AG08396 (cell line): ENCODE data around the gene PNLIPRP2.

ENCODE experiments used
- DNase-seq: peaks from one replicate; pipeline ENCODE4 v3.0.0; 2012; ENCODE audit warnings: low spot score, mixed read lengths

Gene PNLIPRP2

DNA sequence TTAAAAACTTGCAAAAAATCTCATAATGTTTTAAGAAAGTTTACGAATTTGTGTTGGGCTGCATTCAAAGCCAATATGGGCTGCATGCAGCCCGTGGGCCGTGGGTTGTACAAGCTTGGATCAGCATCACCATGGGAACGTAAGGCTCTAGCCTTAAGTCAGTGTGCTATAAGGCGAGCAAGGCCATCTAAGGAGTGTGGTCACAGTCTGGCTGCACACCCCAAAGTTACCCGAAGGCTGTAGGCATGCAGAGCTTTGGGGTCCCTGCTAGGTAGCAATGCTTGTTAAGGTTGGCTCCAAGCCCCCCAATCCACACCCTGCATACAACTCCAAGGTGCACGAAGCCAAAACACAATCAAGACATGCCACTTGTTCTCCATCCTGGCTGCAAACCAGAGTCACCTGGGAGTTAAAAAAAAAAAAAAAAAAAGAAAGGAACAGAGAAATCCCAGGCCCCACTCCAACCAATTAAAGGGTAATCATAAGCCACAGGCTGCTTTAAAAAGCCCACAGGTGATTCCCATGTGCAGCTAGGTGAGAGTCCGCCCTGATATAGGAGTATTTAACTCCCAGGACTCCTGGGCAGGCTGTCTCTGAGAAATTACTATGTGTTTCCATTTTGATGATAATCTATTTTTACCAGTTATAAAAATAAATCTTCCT lies 8.5 kb upstream of the PNLIPRP2 start:
- DNase-seq = no peak

GRCh38 chr10:116613471-116613870 lies 7.3 kb upstream of the PNLIPRP2 start:
- no peak for DNase-seq

GRCh38 chr10:116614796-116615195 lies 6.0 kb upstream of the PNLIPRP2 start:
- DNase-seq = no peak

GRCh38 chr10:116615199-116615776 lies 5.5 kb upstream of the PNLIPRP2 start:
- no peak for DNase-seq

DNA sequence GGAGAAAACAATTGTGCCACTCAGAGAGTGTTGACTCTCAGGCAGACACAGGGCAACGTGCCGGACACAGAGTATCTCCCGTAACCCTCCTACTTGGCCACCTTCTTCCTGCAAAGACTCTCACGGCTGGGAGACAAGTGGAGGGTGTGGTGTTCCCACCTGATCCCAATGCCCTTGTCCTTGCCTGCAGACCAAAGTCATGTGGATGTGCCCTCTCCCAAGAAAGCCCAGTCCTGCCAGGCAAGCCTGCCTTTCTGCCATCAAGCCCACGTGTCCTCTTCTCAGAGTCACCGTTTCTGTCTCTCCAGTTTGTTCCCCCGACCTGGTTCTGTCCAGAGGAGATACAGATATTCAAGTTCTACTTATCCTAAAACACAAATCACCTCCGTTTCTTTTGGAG lies 723 bp downstream of the PNLIPRP2 start:
- no peak for DNase-seq

- DNase-seq = no peak
Observed at GRCh38 chr10:116621934-116622655, 1.3 kb downstream of the PNLIPRP2 start.

DNA sequence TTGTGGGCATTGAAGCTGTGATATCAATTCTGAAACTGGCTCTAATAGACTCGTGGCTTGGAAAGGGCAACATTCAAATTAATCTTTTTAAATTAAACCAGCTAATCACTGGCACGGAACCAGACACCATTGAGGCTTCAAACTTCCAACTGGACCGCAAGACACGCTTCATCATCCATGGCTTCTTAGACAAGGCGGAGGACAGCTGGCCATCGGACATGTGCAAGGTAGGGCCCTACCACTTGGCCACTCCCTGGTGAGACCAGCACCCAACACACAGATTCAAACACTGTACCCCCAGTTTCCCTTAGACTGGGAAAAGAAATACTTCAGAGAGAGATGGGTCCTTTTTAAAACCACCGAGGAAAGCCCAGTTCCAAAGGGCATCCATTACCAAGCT lies 5.1 kb downstream of the PNLIPRP2 start:
- DNase-seq = no peak

DNA sequence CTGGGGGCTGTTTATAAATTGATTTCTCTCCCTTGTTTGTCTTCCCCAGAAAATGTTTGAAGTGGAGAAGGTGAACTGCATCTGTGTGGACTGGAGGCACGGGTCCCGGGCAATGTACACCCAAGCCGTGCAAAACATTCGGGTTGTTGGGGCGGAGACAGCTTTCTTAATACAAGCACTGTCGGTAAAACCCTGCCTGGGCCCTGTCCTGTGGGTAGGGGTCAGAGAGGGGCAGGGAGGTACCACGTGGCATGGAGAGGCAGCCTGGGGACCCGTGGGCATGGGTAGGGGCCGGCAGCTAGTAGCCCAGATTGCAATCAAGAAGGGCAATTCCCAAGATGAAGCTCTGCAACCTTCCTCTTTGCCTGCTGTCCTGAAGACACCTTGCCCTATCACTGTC lies 6.1 kb downstream of the PNLIPRP2 start:
- DNase-seq = no peak

GRCh38 chr10:116627386-116627933 lies 6.7 kb downstream of the PNLIPRP2 start:
- DNase-seq = peak; percentile 48

DNA sequence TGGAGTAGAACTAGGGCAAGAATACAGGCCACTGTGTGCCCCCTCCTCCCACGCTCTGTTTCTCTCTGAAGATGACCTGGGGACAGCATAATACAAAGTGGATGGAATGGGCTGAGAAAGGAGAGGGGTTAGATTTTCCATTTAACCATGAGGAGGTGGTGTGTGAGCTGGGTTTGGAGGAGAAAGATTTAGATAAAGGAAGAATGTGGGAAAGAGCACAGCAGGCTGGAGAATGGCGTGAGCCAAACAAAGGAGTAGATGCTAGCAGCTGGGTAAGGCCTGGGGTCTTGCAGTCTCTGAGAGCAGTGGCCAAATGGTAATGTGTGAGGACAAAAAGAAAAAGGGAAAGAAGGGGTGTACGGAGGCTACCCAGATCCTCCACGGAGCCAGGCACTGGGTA lies 8.6 kb downstream of the PNLIPRP2 start:
- no peak for DNase-seq

DNA sequence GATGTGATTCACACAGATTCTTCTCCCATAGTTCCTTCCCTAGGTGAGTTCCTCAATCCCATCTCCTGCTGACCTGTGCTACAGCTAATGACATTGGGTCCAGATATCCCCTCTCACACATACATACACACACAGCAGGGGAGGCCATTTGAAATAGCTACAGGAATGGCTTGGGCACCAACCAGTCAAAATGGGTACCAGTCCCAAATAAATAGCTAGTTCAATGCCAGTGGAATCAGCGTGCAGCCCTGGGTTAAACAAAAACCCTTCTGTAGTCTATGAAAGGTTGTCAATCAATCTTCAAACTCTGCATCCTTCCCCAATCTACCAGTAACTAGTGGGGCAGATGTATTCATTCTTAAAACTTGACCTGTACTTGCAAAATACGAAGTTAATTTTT lies 9.3 kb downstream of the PNLIPRP2 start:
- DNase-seq = no peak

GRCh38 chr10:116631871-116632295 lies 11.1 kb downstream of the PNLIPRP2 start:
- DNase-seq = no peak

DNA sequence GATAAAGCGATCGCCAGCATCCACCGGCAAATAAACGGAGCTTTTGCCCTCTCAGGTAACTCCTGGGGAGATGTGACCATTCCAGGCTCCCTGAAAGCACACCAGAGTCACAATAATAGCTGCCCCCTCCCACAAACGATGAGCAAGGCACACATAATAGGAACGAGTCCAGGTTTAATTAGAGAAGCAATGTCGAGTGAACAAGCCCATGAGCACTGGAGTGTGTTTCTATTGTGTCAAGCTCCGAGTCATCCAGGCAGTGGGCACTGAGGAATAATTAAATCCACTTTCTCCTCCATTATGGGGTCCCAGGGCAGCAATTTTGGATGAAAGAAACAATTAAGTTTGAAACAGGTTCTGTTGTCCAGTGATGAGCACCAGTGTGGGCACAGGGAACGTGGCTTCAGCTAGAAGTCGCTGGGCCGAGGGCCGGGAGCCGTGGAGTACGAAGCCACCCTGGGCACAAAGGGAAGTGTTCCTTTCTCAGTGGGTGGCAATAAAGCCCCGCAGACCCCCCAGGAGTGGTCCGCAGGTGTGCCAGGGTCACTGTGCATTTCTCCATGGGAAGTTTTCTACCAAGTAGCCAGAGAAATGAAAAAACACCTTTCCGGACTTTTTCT lies 12.0 kb downstream of the PNLIPRP2 start:
- no peak for DNase-seq

GRCh38 chr10:116633216-116633600 lies 12.5 kb downstream of the PNLIPRP2 start:
- no peak for DNase-seq

DNA sequence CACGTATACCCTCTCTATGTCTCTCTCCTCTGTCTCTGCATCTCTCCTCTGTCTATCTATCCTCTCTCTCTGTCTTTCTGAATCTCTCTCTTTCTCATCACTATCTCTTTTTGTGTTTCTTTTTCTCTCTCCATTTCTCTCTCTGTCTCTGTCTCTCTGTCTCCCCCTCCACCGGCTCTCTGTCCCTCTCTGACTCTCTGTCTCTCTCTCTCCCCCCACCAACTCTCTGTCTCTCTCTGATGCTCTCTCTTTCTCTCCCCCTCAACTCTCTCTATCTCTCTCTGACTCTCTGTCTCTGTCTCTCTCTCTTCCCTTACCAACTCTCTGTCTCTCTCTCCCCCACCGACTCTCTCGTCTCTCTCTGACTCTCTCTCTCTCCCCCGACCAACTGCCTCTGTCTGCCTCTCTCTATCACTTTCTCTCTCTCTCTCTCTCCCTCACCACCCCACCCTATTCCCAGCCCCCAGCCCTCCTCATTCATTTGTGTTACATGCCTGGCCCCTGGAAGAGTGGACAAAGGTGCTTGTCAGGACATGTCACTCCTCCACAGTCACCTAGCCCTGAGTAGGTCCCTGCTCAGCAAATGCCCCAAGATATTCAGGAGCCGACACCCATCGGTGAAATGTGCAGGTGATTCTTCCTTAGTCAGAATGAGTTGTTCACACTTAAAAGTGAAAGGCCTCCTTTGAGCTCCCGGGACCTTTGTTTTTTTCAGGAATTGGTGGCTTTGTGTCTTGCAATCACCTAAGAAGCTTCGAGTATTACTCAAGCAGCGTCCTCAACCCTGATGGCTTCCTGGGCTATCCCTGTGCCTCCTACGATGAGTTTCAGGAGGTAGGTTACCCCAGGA lies 13.6 kb downstream of the PNLIPRP2 start:
- DNase-seq = no peak

GRCh38 chr10:116636385-116636784 lies 15.6 kb downstream of the PNLIPRP2 start:
- no peak for DNase-seq

GRCh38 chr10:116636976-116637375 lies 16.2 kb downstream of the PNLIPRP2 start:
- DNase-seq = no peak

- DNase-seq = no peak
Observed at GRCh38 chr10:116637830-116638229, 17.1 kb downstream of the PNLIPRP2 start.

DNA sequence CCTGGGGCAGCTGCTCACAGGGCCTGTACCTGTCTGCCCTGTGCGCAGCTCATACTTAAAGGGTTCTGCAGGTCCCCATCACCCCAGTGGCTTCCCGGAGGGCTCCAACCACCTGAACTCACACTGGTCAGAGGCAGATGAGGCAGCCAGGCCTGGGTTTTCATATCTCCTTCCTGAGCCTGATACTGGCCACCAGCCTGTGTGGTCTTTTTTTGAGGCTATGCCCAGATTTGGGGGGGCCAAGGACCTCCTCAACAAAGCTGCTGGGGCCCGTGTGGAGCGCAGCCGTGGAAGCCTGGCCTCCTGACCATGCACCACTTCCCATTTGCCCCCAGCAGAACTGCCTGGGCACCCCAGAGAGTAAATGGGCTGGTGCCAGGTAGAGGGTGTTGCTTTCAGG lies 25.7 kb downstream of the PNLIPRP2 start:
- DNase-seq = no peak

- DNase-seq = no peak
Observed at GRCh38 chr10:116648903-116649302, 28.1 kb downstream of the PNLIPRP2 start.

DNA sequence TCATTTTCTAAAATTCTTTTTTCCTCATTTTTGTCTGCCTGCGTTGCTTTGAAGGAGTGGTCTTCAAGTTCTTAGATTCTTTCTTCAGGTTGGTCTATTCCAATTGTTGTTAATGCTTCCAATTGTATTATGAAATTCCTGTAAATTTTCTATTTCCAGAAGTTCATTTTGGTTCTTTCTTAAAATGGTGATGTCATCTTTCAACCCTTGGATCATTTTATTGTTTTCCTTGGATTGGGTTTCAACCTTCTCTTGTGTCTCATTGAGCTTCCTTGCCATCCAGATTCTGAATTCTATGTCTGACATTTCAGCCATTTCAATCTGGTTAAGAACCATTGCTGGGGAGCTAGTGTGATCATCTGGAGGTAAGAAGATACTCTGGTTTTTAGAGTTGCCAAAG lies 33.1 kb downstream of the PNLIPRP2 start:
- DNase-seq = no peak

GRCh38 chr10:116654816-116655215 lies 34.1 kb downstream of the PNLIPRP2 start:
- DNase-seq = no peak
